GM12872 (cell line): ENCODE data around the gene TBC1D14.

Source experiments
- TF ChIP-seq, protein P1 (sequence below): IDR thresholded peaks from 3 replicates; pipeline ENCODE4 v1.5.1; 2011; ENCODE audit warnings: low read depth, mild to moderate bottlenecking, low read length, moderate library complexity; ENCODE audit not compliant: insufficient read depth

TBC1D14 gene

DNA sequence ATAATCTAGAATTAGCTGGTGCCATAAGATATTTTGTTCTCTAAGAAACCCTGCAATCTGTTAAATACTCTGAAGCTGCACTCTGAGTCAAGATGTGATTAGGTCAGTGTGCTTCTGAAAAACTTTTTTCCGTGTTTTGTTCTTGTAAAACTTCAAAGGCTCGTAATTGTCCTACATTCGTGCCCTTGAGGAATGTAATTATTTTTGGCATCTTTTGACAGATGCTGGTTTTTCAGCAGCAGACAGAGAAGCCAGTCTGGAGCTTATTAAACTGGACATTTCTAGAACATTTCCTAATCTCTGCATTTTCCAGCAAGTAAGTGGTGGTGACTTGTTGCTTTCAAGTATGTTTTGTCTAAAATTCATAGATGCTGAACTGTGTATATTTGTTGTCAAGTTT, 96.8 kb downstream of the TBC1D14 start:
- TF ChIP-seq, protein P1, sequence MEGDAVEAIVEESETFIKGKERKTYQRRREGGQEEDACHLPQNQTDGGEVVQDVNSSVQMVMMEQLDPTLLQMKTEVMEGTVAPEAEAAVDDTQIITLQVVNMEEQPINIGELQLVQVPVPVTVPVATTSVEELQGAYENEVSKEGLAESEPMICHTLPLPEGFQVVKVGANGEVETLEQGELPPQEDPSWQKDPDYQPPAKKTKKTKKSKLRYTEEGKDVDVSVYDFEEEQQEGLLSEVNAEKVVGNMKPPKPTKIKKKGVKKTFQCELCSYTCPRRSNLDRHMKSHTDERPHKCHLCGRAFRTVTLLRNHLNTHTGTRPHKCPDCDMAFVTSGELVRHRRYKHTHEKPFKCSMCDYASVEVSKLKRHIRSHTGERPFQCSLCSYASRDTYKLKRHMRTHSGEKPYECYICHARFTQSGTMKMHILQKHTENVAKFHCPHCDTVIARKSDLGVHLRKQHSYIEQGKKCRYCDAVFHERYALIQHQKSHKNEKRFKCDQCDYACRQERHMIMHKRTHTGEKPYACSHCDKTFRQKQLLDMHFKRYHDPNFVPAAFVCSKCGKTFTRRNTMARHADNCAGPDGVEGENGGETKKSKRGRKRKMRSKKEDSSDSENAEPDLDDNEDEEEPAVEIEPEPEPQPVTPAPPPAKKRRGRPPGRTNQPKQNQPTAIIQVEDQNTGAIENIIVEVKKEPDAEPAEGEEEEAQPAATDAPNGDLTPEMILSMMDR, result no peak

DNA sequence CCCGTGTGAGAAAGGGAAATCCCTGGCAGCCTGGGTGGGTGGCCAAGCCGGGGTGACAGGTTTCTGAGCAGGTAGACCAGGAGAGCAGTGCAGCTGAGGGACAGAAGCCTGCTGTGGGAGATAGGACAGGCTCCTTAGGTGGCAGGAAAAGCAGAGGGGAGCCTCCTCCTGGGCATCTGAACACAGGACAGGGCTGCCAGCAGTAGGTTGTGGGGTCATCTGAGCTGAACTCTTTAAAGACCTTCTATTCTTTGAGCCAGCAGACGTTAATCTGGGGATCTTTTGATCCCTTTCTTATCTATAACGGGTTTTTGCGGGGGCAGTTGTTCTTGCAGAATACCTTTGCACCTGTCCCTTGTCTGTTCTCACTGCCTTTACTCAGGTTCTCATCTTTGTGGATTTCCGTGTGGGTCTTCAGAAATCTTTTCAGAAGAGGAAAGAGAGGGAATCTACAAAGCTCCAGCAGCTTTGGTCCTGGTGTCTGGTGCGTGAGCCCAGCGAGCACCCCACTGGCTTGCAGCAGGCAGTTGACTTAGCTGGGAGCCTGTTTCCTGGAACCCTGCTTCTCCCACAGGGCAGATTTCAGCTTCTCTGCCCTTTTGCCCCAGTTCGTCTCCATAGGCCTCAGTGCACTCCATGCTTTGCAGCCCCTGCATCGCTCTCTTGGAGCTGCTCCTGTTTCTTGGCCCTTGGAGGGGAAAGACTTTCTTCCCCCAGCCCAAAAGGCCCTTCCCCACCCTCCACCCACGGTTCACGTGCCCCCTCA, 97.7 kb downstream of the TBC1D14 start:
- TF ChIP-seq, protein P1, result no peak

DNA sequence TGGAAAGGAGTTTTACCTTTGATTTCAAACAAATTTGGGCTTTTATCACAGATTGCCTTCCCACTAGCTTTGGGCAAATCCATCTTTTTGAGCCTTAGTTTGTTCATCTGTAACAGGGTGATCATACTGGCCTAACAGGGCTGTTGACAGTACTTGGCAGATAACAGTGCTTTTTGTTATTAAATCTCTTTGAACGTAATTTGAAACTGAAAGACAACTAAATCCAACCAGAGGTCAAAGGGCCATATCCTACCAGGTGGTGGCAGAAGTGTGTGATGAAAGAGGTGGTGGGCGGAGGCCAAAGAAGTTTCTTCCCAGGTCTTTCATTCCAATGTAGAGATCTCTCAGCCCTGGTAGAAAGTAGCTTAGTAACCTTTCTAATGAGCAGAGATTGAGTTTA, 98.3 kb downstream of the TBC1D14 start:
- TF ChIP-seq, protein P1, result no peak

DNA sequence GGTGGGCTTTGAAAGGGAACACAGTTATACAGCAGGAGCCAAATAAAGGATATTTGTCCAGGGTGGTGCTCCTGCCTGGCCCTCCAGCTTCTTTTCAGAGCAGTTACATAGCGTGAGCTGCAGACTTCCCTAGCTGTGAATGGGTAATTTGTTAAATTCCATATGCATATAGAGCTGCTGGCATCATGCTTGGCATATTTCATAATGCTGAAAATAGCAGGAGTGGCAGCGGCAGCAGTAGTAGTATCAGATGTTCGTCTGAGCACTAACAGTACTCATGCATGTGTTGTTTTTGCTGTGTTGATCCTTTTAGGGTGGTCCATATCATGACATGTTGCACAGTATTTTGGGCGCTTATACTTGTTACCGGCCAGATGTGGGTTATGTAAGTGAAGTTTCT, 99.9 kb downstream of the TBC1D14 start:
- TF ChIP-seq, protein P1, result no peak

DNA sequence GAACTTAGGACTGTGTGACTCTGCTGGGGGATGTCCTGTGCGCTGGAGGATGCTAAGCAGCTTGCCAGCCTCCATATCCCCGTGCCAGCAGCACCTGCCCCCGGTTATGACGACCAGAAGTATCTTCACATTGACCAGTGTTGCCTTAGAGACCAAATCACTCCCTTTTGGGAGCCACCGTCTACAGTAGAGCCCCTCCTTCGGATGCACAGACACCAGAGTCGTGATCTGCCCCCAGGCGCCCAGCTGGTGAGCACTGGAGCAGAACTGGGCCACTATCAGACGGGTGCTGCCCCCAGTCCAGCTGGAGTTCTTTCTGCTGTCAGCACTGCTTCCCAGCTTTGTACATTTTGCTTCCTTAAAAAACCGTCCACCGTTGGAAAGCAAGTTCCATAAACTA, 103.5 kb downstream of the TBC1D14 start:
- TF ChIP-seq, protein P1, result no peak

DNA sequence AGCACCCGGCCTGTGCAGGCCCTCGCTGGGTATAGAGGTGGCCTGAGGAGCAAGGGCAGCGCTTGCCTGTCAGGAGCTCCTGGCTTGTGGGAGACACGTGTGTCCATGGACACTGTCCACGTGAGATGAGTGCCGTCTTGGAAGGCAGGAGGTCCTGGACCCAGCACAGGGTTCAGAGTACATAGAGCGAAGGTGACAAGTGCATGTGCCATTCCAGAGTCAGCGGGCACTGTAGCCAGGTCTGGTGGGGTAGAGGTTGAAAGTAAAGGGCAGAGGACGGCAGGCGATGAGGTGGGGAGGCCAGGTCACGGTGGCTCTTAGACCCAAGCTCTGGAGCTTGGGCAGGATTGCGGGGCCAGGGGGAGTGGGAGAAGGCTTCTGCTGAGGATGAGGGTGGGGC, 105.2 kb downstream of the TBC1D14 start:
- TF ChIP-seq, protein P1, result no peak

DNA sequence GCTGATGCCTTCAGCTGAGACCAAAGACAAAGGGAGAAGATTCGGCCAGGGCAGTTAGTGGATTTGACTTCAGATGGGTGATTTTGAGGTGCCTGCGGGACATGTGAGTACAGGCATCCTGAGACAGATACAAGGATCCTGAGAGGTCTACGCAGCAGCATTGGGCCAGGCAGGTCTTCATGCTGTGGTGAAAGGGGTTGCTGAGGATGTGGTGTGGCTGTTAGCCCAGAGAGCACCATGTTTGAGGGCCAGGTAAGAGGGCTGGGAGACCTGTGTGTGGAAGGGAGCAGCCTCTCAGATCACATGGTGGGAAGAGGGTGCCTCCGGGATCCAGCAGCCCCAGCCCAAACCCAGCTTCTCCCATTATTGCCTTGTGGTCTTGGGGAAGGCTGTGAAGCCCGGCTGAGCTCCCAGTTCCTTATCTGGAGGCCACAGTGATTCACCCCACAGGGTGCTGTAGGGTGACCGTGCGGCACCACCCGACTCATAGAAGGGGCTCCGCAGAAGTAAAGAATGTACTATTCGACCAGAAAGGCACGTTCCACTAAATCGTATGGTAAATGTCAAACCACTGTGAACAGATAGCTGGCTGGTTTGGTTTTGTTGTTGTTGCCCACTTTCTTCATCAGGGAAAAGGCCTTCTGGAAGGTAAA, 105.9 kb downstream of the TBC1D14 start:
- TF ChIP-seq, protein P1, result no peak
